Activated T-cell treated with anti-CD3 and anti-CD28 coated beads, Interleukin-2, amount 50 U/mL, for 72 hours (primary cell): ENCODE data around the gene OSBP2. TPM values are rescaled to one million over a fixed set of nuclear protein-coding genes. Genes with fewer than 3 reads are reported as not detected.
A peak's percentile ranks its signal among the peaks of the same experiment; 100 is the strongest.
"Not testable (repeated sequence)": the region's sequence is repeated elsewhere in the genome, so short reads cannot be mapped to it uniquely, and the experiment has no call there.

Source experiments
- ATAC-seq, 2 donors: fragments of 150-1000 bp; cut with Tn5 transposase; replicated peaks in 1 of 2; 2 replicates each; pipeline ENCODE4 v1.10.0; 2021; ENCODE audit warnings: moderate library complexity in 2 of 2, mild to moderate bottlenecking in 1 of 2
- DNase-seq, 2 donors: peaks; one replicate each; pipeline ENCODE4 v3.0.0; 2021 to 2022; ENCODE audit warnings: mixed read lengths in 1 of 2
- H3K27ac Mint-ChIP-seq: one replicate; pipeline ENCODE4 v1.8.0; 2022; ENCODE audit warnings: mild to moderate bottlenecking, moderate library complexity, mixed read lengths
- H3K27me3 Mint-ChIP-seq: one replicate; pipeline ENCODE4 v1.8.0; 2022; ENCODE audit warnings: low read depth, mixed read lengths
- H3K36me3 Mint-ChIP-seq, 2 donors: one replicate each; pipeline ENCODE4 v1.8.0; 2022; ENCODE audit warnings: mixed read lengths in 2 of 2, mild to moderate bottlenecking in 1 of 2; ENCODE audit not compliant: insufficient read depth in 2 of 2
- H3K4me1 Mint-ChIP-seq: one replicate; pipeline ENCODE4 v1.8.0; 2022; ENCODE audit warnings: low read depth, mixed read lengths
- H3K4me3 Mint-ChIP-seq, 2 donors: one replicate each; pipeline ENCODE4 v1.8.0; 2022; ENCODE audit warnings: mild to moderate bottlenecking in 2 of 2, mixed read lengths in 2 of 2, moderate library complexity in 2 of 2
- H3K9me3 Mint-ChIP-seq, 2 donors: one replicate each; pipeline ENCODE4 v1.8.0; 2022; ENCODE audit warnings: mixed read lengths in 2 of 2
- total RNA-seq, 2 donors: library from RNA; stranded (reverse); gene quantifications; one replicate each; pipeline ENCODE4 v1.2.3, GENCODE V29; 2022

Gene OSBP2
- total RNA-seq, 2 donors from 2014 or later: 7.2 to 11.9 TPM

DNA sequence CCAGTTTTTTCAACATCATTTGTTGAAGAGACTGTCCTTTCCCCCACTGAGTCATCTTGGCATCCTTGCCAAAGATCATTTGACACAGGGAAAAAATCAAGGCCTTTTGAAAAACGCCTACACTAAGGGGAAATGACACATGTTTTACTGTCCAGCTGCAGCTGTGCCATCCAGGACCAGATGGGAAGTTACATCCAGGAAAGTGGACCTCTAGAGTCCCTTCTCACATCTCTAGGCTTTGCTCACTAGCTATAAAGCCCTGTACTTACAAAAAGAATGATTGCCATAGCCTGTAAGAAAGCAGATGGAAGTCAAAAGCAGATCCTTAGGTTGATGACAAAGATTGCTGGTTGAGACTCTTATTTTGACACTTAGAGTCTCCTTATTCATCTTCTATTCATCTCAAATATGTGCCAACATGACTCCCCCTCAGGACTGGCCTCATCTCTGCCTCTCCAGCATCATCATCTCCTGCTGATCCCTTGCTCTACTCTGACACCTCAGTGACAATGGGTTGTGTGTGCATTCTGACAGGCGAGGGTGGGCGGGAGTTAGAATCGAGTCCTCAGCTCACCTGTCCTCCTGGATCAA, 22.8 kb downstream of the OSBP2 start:
- ATAC-seq: peak; percentile 75 to 97
- no peak overlapping the region for H3K4me3 Mint-ChIP-seq
- DNase-seq: peak; percentile 16 to 23
- peaks cover 13% of the 10 kb centered on the region for H3K4me1 Mint-ChIP-seq
- no peak overlapping the region for H3K27ac Mint-ChIP-seq
- H3K36me3 Mint-ChIP-seq: peaks cover 0 to 2% of the 10 kb centered on the region in 2 donors
- H3K27me3 Mint-ChIP-seq: no peaks in the 10 kb centered on the region
- no peaks in the 10 kb centered on the region for H3K9me3 Mint-ChIP-seq

DNA sequence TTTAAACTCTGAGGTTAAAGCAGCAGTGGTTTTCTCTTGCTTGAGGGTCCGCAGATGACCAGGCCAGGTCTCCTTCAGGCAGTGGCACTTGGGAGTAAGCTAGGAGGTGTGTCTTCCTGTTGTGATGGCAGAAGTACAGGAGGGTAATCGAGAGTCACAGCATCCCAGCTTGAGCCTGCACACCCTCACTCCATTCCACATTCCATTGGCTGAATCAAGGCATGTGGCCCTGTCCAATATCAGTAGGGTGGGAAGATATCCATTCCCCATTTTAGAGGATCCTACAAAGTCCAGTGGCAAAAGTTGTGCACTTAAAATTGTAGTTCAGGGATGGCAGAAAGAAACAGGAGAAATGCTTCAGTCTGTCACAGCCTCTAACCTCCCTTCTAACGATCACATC, 23.3 kb downstream of the OSBP2 start:
- no peak overlapping the region for H3K27ac Mint-ChIP-seq
- DNase-seq (no peak), ATAC-seq (no peak)
- no peaks in the 10 kb centered on the region for H3K9me3 Mint-ChIP-seq
- H3K4me1 Mint-ChIP-seq: peaks cover 13% of the 10 kb centered on the region
- H3K36me3 Mint-ChIP-seq: peaks cover 0 to 2% of the 10 kb centered on the region in 2 donors
- no peak overlapping the region for H3K4me3 Mint-ChIP-seq
- H3K27me3 Mint-ChIP-seq: no peaks in the 10 kb centered on the region

- Mint-ChIP-seq H3K27me3 (no peaks in the 10 kb centered on the region), H3K27ac (no peak overlapping the region), H3K36me3 (peaks cover 0 to 2% of the 10 kb centered on the region in 2 donors), H3K4me1 (peaks cover 13% of the 10 kb centered on the region), H3K9me3 (no peaks in the 10 kb centered on the region), H3K4me3 (no peak overlapping the region)
- ATAC-seq (no peak), DNase-seq (no peak)
Observed at GRCh38 chr22:30718491-30718890, 23.8 kb downstream of the OSBP2 start.

DNA sequence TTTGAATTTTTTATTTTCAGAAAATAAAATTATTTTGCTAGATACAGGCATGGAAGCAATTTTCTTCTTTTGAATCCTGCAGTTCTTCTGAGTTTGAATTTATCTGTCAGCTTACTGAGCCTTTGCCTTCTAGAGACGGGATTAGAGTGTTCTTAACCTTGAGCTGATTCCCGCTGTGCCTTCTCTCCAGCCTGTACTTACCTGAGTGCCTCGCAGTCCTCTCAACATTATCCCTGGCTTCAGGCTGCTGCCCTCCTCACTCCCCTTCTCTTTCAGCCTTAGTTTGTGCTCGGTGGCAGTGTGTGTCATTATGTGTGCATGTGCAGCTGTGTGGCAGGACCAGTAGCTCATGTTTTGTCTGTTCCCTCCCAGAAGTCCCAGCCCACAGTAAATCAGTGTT, 24.3 kb downstream of the OSBP2 start:
- H3K9me3 Mint-ChIP-seq: no peaks in the 10 kb centered on the region
- no peak overlapping the region for H3K4me3 Mint-ChIP-seq
- no peak for DNase-seq
- ATAC-seq: no peak
- H3K27ac Mint-ChIP-seq: no peak overlapping the region
- no peaks in the 10 kb centered on the region for H3K27me3 Mint-ChIP-seq
- peaks cover 0 to 2% of the 10 kb centered on the region in 2 donors for H3K36me3 Mint-ChIP-seq
- peaks cover 13% of the 10 kb centered on the region for H3K4me1 Mint-ChIP-seq

- H3K27me3 Mint-ChIP-seq: no peaks in the 10 kb centered on the region
- DNase-seq (no peak), ATAC-seq (no peak)
- H3K36me3 Mint-ChIP-seq: no peaks in the 10 kb centered on the region
- H3K27ac Mint-ChIP-seq: no peak overlapping the region
- peaks cover 13% of the 10 kb centered on the region for H3K4me1 Mint-ChIP-seq
- H3K9me3 Mint-ChIP-seq: no peaks in the 10 kb centered on the region
- H3K4me3 Mint-ChIP-seq: no peak overlapping the region
Observed at GRCh38 chr22:30720263-30720837, 25.7 kb downstream of the OSBP2 start.

- no peaks in the 10 kb centered on the region for H3K36me3 Mint-ChIP-seq
- H3K4me1 Mint-ChIP-seq: peaks cover 13% of the 10 kb centered on the region
- DNase-seq (no peak), ATAC-seq (no peak)
- H3K4me3 Mint-ChIP-seq: no peak overlapping the region
- H3K27ac Mint-ChIP-seq: no peak overlapping the region
- H3K9me3 Mint-ChIP-seq: no peaks in the 10 kb centered on the region
- no peaks in the 10 kb centered on the region for H3K27me3 Mint-ChIP-seq
Observed at GRCh38 chr22:30721741-30722140, 27.1 kb downstream of the OSBP2 start.

DNA sequence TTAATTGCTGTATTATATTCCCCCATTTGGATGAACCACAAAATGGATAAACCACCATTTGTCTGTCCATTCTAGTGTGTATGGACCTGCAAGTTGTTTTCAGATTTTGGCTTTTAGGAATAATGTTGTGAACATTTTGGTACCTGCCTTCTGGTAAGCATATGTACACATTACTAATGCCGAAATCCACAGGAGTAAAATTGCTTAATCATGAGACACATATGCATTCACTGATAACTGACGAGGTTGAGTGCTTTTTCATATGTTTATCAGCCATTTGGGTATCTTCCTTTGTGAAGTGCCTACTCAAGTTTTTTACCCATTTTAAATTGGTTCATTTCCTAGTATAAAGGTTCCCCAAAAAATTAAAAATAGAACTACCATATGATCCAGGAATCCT, 34.2 kb downstream of the OSBP2 start:
- ATAC-seq (no peak), DNase-seq (no peak)
- H3K9me3 Mint-ChIP-seq: no peaks in the 10 kb centered on the region
- no peaks in the 10 kb centered on the region for H3K36me3 Mint-ChIP-seq
- H3K27me3 Mint-ChIP-seq: no peaks in the 10 kb centered on the region
- no peaks in the 10 kb centered on the region for H3K4me1 Mint-ChIP-seq
- no peak overlapping the region for H3K27ac Mint-ChIP-seq
- no peak overlapping the region for H3K4me3 Mint-ChIP-seq

- Mint-ChIP-seq H3K9me3 (no peaks in the 10 kb centered on the region), H3K27me3 (no peaks in the 10 kb centered on the region), H3K4me1 (no peaks in the 10 kb centered on the region), H3K4me3 (no peak overlapping the region), H3K36me3 (no peaks in the 10 kb centered on the region), H3K27ac (no peak overlapping the region)
- no peak for DNase-seq
- ATAC-seq: no peak
Observed at GRCh38 chr22:30731658-30732057, 37.0 kb downstream of the OSBP2 start.

- H3K4me3 Mint-ChIP-seq: no peak overlapping the region
- H3K27ac Mint-ChIP-seq: no peak overlapping the region
- no peaks in the 10 kb centered on the region for H3K9me3 Mint-ChIP-seq
- H3K36me3 Mint-ChIP-seq: no peaks in the 10 kb centered on the region
- no peaks in the 10 kb centered on the region for H3K27me3 Mint-ChIP-seq
- ATAC-seq (no peak), DNase-seq (no peak)
- H3K4me1 Mint-ChIP-seq: no peaks in the 10 kb centered on the region
Observed at GRCh38 chr22:30732426-30732825, 37.8 kb downstream of the OSBP2 start.

DNA sequence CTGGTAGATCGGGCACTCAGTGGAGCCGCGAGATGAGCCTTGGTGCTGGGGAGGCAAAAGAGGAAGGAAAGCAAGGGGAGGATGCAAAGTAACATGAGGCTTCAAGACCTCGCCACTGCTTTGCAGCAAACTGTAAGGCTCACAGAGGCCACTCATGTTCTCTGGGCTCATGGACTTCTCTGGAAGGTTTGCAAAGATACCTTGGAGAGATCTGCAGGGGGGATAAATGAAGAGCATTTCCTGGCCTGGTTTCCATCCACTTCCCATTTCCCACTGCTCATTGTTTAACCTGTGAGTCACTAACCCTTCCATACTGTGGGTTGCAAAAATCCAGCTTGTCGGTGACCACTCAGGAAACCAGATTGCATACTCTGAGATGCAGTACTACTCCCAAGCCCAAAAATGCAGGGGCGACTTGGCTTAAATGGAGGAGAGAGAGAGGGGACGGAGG, 38.5 kb downstream of the OSBP2 start:
- ATAC-seq: no peak

GRCh38 chr22:30740007-30740406, 45.3 kb downstream of the OSBP2 start:
- peak overlapping the region; percentile 89 for H3K27ac Mint-ChIP-seq
- peaks cover 65% of the 10 kb centered on the region for H3K4me1 Mint-ChIP-seq
- not testable (repeated sequence) for H3K36me3 Mint-ChIP-seq, H3K27me3 Mint-ChIP-seq, H3K9me3 Mint-ChIP-seq
- ATAC-seq (peak; percentile 8 to 12), DNase-seq (peak; percentile 50 to 51)
- peak overlapping the region; percentile 38 to 56 for H3K4me3 Mint-ChIP-seq

More for the DNA sequence above, 38.5 kb downstream of the OSBP2 start:
- no peak overlapping the region for H3K27ac Mint-ChIP-seq
- no peaks in the 10 kb centered on the region for H3K36me3 Mint-ChIP-seq
- H3K9me3 Mint-ChIP-seq: no peaks in the 10 kb centered on the region
- no peaks in the 10 kb centered on the region for H3K27me3 Mint-ChIP-seq
- no peak for DNase-seq
- peaks cover 4% of the 10 kb centered on the region for H3K4me1 Mint-ChIP-seq
- no peak overlapping the region for H3K4me3 Mint-ChIP-seq

DNA sequence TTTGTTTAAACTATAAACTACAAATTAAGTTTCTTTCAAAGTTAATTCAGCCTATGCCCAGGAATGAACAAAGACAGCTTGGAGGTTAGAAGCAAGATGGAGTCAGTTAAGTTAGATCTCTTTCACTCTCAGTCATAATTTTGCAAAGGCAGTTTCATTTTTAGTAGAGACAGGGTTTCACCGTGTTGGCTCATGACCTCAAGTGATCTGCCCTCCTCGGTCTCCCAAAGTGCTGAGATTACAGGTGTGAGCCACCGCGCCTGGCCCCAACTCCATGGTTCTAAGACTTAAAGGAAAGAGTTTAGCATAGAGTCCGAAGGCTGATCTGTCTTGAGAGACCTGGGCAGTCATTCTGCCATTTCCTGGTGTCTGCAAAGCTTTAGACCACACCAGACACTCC, 45.8 kb downstream of the OSBP2 start:
- Mint-ChIP-seq H3K27ac (peak overlapping the region; percentile 89), H3K4me3 (peak overlapping the region; percentile 38 to 56), H3K4me1 (peaks cover 70% of the 10 kb centered on the region)
- not testable (repeated sequence) for H3K9me3 Mint-ChIP-seq, H3K36me3 Mint-ChIP-seq, H3K27me3 Mint-ChIP-seq
- DNase-seq (peak; percentile 72 to 77), ATAC-seq (peak; percentile 65 to 71)

DNA sequence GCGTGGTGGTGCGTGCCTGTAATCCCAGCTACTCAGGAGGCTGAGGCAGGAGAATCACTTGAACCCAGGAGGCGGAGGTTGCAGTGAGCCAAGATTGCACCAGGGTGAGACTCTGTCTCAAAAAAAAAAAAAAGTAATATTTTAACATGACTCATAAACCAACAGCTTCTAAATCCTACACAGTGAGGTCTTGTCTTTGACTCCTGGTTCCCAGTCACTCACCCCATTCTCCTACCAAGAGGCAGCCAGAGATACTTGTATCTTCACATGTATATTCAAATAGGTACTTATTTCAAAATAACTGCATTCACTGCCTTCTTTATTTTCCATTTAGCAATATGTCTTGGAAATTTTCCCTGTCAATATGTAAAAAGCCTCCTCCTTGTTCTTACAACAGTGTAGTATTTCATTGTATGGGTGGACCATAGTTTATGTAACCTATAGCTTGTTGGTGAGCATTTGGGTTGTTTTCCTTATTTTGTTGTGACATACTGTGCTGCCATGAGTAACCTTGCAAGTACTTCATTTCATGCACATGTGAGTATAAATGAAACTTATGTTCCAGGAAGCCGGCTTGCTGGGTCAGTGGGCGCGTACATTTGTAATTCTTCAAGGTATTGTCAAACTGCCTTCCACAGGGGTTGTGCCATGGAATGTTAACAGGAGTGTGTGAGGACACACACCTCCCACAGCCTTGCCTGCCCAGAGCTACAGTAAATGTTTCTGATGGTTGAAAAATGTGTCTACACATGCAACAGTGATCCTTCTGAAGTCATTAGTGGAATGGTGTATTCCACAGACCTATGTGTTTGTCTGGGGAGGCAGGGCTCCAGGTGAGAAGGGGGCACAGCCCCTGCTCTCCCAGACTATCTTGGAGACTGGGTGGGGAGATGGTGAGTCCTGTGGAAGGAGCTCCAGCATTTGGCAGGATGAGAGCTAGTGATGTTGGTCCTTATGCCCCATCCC, 47.9 kb downstream of the OSBP2 start:
- DNase-seq: peak; percentile 65 to 67
- peaks cover 90% of the 10 kb centered on the region for H3K4me1 Mint-ChIP-seq
- peak overlapping the region; percentile 98 for H3K27ac Mint-ChIP-seq
- peaks cover 9% of the 10 kb centered on the region for H3K27me3 Mint-ChIP-seq
- H3K4me3 Mint-ChIP-seq: peak overlapping the region; percentile 70 to 91
- no peaks in the 10 kb centered on the region for H3K9me3 Mint-ChIP-seq
- ATAC-seq: peak; percentile 60 to 66
- peaks cover 3 to 4% of the 10 kb centered on the region in 2 donors for H3K36me3 Mint-ChIP-seq
